Measurements from ENCODE around the gene SLC43A1. TPM values are rescaled to one million over a fixed set of nuclear protein-coding genes. Genes with fewer than 3 reads are reported as not detected.

The SLC43A1 gene
- total and polyA plus RNA-seq, 12 donors = 3.4 to 16.5 (median 5.0) TPM

- Histone ChIP-seq H3K9me3 (no peaks in the 10 kb centered on the region), H3K27me3 (peaks cover 13 to 64% (median 47%) of the 10 kb centered on the region in 7 donors), H3K4me3 (peak overlapping the region in 9 of 10 donors; percentile 35 to 57 (median 51)), H3K4me1 (peaks cover 4 to 42% (median 35%) of the 10 kb centered on the region in 9 donors), H3K36me3 (no peaks in the 10 kb centered on the region), H3K27ac (peak overlapping the region in 2 of 10 donors; percentile 6 to 20)
- DNase-seq (peak; percentile 52 to 70), ATAC-seq (peak; percentile 43 to 70 (median 55))
- intact Hi-C loops (cut with DNase I) = loop anchor here (1.0 to 10.0 kb wide), 13 partner anchors 22 to 1056 kb away; partner anchors contain the start of gene YPEL4 (in 5 of the 10)
- TF ChIP-seq CTCF (IDR thresholded peaks at IDR 0.05) = peak; percentile 64 to 87 (median 81)
- 0 to 1% methylated on average over 38 to 44 of the region's 44 CpGs for WGBS, 2 donors
Observed at GRCh38 chr11:57458410-57459163, 56.9 kb downstream of the SLC43A1 start.

GRCh38 chr11:57458060-57458409 lies 57.5 kb downstream of the SLC43A1 start:
- WGBS, 2 donors = 2 to 4% methylated on average over 9 to 16 of the region's 16 CpGs
- H3K27ac ChIP-seq = peak overlapping the region in 1 of 10 donors; percentile 6
- no peaks in the 10 kb centered on the region for H3K9me3 ChIP-seq
- H3K4me1 ChIP-seq = peaks cover 4 to 42% (median 35%) of the 10 kb centered on the region in 9 donors
- no peak for TF ChIP-seq CTCF (IDR thresholded peaks at IDR 0.05)
- H3K4me3 ChIP-seq = peak overlapping the region in 9 of 10 donors; percentile 35 to 57 (median 51)
- ATAC-seq (peak in 2 of 8 donors; percentile 5 to 8), DNase-seq (no peak)
- intact Hi-C loops (cut with DNase I) = loop anchor here (1.0 to 10.0 kb wide), 13 partner anchors 23 to 1057 kb away; partner anchors contain the start of gene YPEL4 (in 5 of the 10)
- H3K36me3 ChIP-seq = no peaks in the 10 kb centered on the region
- H3K27me3 ChIP-seq = peaks cover 13 to 59% (median 47%) of the 10 kb centered on the region in 7 donors

- DNase-seq (no peak), ATAC-seq (peak in 1 of 8 donors; percentile 3)
- H3K27ac ChIP-seq = no peak overlapping the region
- peak overlapping the region in 1 of 10 donors; percentile 16 for H3K4me3 ChIP-seq
- H3K36me3 ChIP-seq = no peaks in the 10 kb centered on the region
- WGBS, 2 donors = 7 to 19% methylated on average over 7 of the region's 7 CpGs
- H3K27me3 ChIP-seq = peaks cover 13 to 56% (median 47%) of the 10 kb centered on the region in 7 donors
- intact Hi-C loops (cut with DNase I) = loop anchor here (1.0 to 10.0 kb wide), 15 partner anchors 23 to 1057 kb away; partner anchors contain the start of genes YPEL4 (in 5 of the 10) and TIMM10 (in 1 of the 10)
- H3K4me1 ChIP-seq = peaks cover 4 to 42% (median 35%) of the 10 kb centered on the region in 9 donors
- peak in 3 of 9 donors; percentile 8 to 38 (median 14) for TF ChIP-seq CTCF (IDR thresholded peaks at IDR 0.05)
- H3K9me3 ChIP-seq = no peaks in the 10 kb centered on the region
Observed at GRCh38 chr11:57457643-57458023, 57.9 kb downstream of the SLC43A1 start.

GRCh38 chr11:57456960-57457642 lies 58.4 kb downstream of the SLC43A1 start:
- Histone ChIP-seq H3K4me1 (peaks cover 4 to 42% (median 35%) of the 10 kb centered on the region in 9 donors), H3K27me3 (peaks cover 13 to 52% (median 44%) of the 10 kb centered on the region in 7 donors), H3K36me3 (no peaks in the 10 kb centered on the region), H3K4me3 (peak overlapping the region in 1 of 10 donors; percentile 16), H3K27ac (no peak overlapping the region), H3K9me3 (no peaks in the 10 kb centered on the region)
- DNase-seq (peak; percentile 89 to 90), ATAC-seq (peak; percentile 85 to 92 (median 87))
- 9 to 10% methylated on average over 19 of the region's 19 CpGs for WGBS, 2 donors
- peak; percentile 99 for TF ChIP-seq CTCF (IDR thresholded peaks at IDR 0.05)
- intact Hi-C loops (cut with DNase I) = loop anchor here (2.0 to 10.0 kb wide), 12 partner anchors 70 to 1058 kb away; partner anchors contain the start of genes YPEL4 (in 5 of the 10) and TIMM10 (in 1 of the 10)
